GM12891 (cell line): ENCODE results near the gene NTHL1.

Experiments
- PAX5 ChIP-seq: IDR thresholded peaks from 2 replicates; pipeline ENCODE4 v1.6.1; 2011; ENCODE audit warnings: low read length, moderate library complexity, mild to moderate bottlenecking; ENCODE audit not compliant: insufficient read depth, severe bottlenecking
- POLR2A ChIP-seq: IDR thresholded peaks from 2 replicates; pipeline ENCODE4 v1.6.1; 2011; ENCODE audit warnings: low read depth, low read length, control low read depth
- POLR2AphosphoS5 ChIP-seq: IDR thresholded peaks from 2 replicates; pipeline ENCODE4 v1.6.1; 2011; ENCODE audit warnings: low read depth, low read length, control low read depth
- SPI1 ChIP-seq: IDR thresholded peaks from 2 replicates; pipeline ENCODE4 v1.6.1; 2011; ENCODE audit warnings: low read depth, low read length, control low read depth
- TAF1 ChIP-seq: IDR thresholded peaks from 2 replicates; pipeline ENCODE4 v1.6.1; 2011; ENCODE audit warnings: low read depth, low read length, control low read depth

GRCh38 chr16:2063861-2064260, 16.2 kb upstream of the NTHL1 start:
- no peak for TF ChIP-seq POLR2A
- no peak for TF ChIP-seq POLR2AphosphoS5
- TF ChIP-seq TAF1: no peak
- no peak for TF ChIP-seq SPI1
- TF ChIP-seq PAX5: no peak
